ENCODE results near the gene KLHL17.

The KLHL17 gene

GRCh38 chr1:960363-961131 is at the start of gene KLHL17:
Gene KLHL17 (plus strand): TSS chr1:960584. CDS start chr1:960694, 110 bp downstream.
- no peak for DNase-seq

GRCh38 chr1:910881-911721 is 49.3 kb upstream of the KLHL17 start:
- no peak for DNase-seq

GRCh38 chr1:911875-912739 is 48.3 kb upstream of the KLHL17 start:
- DNase-seq = no peak

GRCh38 chr1:912740-913301 is 47.6 kb upstream of the KLHL17 start:
- DNase-seq = no peak

- DNase-seq = no peak
These were observed 46.8 kb upstream of the KLHL17 start for GRCh38 chr1:913491-914130.

- no peak for DNase-seq
These were observed 46.1 kb upstream of the KLHL17 start for GRCh38 chr1:914131-914890.

- DNase-seq = no peak
These were observed 45.5 kb upstream of the KLHL17 start for GRCh38 chr1:914891-915280.

- no peak for DNase-seq
These were observed 44.9 kb upstream of the KLHL17 start for GRCh38 chr1:915295-916172.

- no peak for DNase-seq
These were observed 44.0 kb upstream of the KLHL17 start for GRCh38 chr1:916173-917075.

GRCh38 chr1:917076-917459 is 43.3 kb upstream of the KLHL17 start:
- no peak for DNase-seq

- no peak for DNase-seq
These were observed 42.8 kb upstream of the KLHL17 start for GRCh38 chr1:917466-918091.

GRCh38 chr1:918353-918752 is 42.0 kb upstream of the KLHL17 start:
- DNase-seq = no peak

GRCh38 chr1:918843-919242 is 41.5 kb upstream of the KLHL17 start:
- no peak for DNase-seq

GRCh38 chr1:919271-919872 is 41.0 kb upstream of the KLHL17 start:
- DNase-seq = no peak

GRCh38 chr1:920010-920409 is 40.4 kb upstream of the KLHL17 start:
- no peak for DNase-seq

GRCh38 chr1:920521-920920 is 39.9 kb upstream of the KLHL17 start:
- DNase-seq = no peak

- no peak for DNase-seq
These were observed 39.2 kb upstream of the KLHL17 start for GRCh38 chr1:921011-921837.

All from GOT3 (cell line).